Liver (tissue), 3 donors: ENCODE data around the gene JAG1.

Source experiments
- JUND ChIP-seq, 2 donors: IDR thresholded peaks; 2 replicates each; pipeline ENCODE4 v1.6.1; 2016; ENCODE audit warnings: antibody characterized with exemption in 2 of 2
- TF ChIP-seq, protein P1 (sequence below): IDR thresholded peaks from 2 replicates; pipeline ENCODE4 v1.6.1; 2016; ENCODE audit warnings: antibody characterized with exemption
- TF ChIP-seq, protein P2 (sequence below): fragments of 150-350 bp; IDR thresholded peaks from 2 replicates; pipeline ENCODE4 v1.5.1; 2017; ENCODE audit warnings: improper control_type of control experiment, low read depth, low read length; ENCODE audit not compliant: missing input control
- donor health status: healthy.
- donor health status: healthy.

DNA sequence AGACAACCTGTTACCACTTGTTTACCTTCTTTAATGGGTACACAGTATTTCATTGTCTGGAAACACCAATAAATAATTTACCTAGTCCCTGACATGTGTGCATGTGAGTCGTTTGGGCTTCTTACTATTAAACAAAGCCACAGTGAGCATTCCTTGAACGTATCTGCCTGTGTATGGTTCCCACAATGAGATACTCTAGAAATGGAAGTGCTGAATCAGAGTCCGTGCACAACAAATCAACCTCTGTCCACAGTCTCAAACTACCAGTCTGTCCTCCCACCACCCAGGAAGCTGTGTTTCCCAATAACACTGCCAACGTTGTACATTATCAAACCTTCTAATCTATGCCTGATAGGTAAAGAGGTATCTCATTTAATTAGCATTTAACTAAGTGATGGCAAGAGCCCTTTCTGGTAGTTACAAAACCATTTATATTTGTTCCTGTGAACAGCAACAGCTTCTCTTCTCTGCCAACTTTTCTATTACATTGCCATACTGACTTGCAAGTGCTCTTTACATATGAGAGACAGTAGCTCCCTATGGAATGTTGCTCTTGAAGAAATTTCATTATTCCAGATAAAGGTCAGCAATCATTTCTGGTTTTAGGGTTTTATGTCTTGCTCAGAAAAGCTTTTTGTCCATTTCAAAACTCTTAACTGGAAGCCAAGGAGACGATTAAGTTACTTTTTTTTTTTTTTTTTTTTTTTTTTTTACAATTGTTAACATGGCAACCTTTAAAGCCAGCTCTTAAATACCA, 14.7 kb downstream of the JAG1 start:
- TF ChIP-seq, protein P1, sequence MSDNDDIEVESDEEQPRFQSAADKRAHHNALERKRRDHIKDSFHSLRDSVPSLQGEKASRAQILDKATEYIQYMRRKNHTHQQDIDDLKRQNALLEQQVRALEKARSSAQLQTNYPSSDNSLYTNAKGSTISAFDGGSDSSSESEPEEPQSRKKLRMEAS, result no peak
- TF ChIP-seq, protein P2, sequence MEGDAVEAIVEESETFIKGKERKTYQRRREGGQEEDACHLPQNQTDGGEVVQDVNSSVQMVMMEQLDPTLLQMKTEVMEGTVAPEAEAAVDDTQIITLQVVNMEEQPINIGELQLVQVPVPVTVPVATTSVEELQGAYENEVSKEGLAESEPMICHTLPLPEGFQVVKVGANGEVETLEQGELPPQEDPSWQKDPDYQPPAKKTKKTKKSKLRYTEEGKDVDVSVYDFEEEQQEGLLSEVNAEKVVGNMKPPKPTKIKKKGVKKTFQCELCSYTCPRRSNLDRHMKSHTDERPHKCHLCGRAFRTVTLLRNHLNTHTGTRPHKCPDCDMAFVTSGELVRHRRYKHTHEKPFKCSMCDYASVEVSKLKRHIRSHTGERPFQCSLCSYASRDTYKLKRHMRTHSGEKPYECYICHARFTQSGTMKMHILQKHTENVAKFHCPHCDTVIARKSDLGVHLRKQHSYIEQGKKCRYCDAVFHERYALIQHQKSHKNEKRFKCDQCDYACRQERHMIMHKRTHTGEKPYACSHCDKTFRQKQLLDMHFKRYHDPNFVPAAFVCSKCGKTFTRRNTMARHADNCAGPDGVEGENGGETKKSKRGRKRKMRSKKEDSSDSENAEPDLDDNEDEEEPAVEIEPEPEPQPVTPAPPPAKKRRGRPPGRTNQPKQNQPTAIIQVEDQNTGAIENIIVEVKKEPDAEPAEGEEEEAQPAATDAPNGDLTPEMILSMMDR, result no peak
- TF ChIP-seq JUND (IDR thresholded peaks at IDR 0.05), result no peak
